A673 (cell line): ENCODE results near the gene MAGI1.

Source experiments
- EZH2 ChIP-seq: fragments of 200-600 bp; sonication (generic); IDR thresholded peaks from 2 replicates; pipeline ENCODE4 v1.6.1; 2017; ENCODE audit warnings: borderline replicate concordance, low read depth, mild to moderate bottlenecking, mixed read lengths, antibody characterized with exemption, low read length; ENCODE audit not compliant: poor library complexity, severe bottlenecking
- TF ChIP-seq, protein P1 (sequence below): fragments of 300-800, 200-600 bp; sonication (generic); conservative IDR thresholded peaks from 2 replicates; pipeline ENCODE4 v1.5.1; 2017; ENCODE audit warnings: low read depth, mild to moderate bottlenecking, antibody characterized with exemption, low read length, moderate library complexity, mixed read lengths

DNA sequence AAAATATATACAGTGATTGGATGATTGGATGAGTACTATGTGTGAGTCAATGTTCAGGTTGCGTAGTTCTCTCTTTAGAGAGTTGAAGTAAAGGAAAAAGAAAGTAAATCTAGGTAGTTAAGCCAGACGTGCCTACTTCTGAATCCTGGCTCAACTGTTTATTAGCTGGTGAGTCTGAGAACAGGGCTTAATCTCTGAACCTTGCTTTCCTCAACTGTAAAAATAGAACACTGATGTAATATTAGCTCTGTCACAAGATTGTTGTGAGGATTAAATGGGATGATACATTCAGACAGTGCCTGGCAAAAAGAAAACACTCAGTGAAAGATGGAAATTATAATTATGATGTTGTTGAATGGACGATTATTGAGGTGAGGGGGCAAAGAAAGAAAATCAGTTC, 413.4 kb downstream of the MAGI1 start:
- TF ChIP-seq, protein P1, sequence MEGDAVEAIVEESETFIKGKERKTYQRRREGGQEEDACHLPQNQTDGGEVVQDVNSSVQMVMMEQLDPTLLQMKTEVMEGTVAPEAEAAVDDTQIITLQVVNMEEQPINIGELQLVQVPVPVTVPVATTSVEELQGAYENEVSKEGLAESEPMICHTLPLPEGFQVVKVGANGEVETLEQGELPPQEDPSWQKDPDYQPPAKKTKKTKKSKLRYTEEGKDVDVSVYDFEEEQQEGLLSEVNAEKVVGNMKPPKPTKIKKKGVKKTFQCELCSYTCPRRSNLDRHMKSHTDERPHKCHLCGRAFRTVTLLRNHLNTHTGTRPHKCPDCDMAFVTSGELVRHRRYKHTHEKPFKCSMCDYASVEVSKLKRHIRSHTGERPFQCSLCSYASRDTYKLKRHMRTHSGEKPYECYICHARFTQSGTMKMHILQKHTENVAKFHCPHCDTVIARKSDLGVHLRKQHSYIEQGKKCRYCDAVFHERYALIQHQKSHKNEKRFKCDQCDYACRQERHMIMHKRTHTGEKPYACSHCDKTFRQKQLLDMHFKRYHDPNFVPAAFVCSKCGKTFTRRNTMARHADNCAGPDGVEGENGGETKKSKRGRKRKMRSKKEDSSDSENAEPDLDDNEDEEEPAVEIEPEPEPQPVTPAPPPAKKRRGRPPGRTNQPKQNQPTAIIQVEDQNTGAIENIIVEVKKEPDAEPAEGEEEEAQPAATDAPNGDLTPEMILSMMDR = no peak
- no peak for TF ChIP-seq EZH2
